ENCODE results near the gene VPS13D. TPM values are rescaled to one million over a fixed set of nuclear protein-coding genes. Genes with fewer than 3 reads are reported as not detected.
"Not testable (repeated sequence)": the region's sequence is repeated elsewhere in the genome, so short reads cannot be mapped to it uniquely, and the experiment has no call there.

VPS13D gene
- total RNA-seq, 1 donor: 52.4 TPM

- peaks cover 11% of the 10 kb centered on the region for H3K4me1 ChIP-seq (ENCODE audit: insufficient read depth, low read length)
- H3K4me3 ChIP-seq (ENCODE audit: low read length): no peak overlapping the region
- no peaks in the 10 kb centered on the region for H3K27me3 ChIP-seq (ENCODE audit: insufficient read depth, low read length)
- no peaks in the 10 kb centered on the region for H3K9me3 ChIP-seq (ENCODE audit: low read depth, low read length)
These were observed 275.9 kb downstream of the VPS13D start for GRCh38 chr1:12505639-12506280.

GRCh38 chr1:12506281-12507280, 276.8 kb downstream of the VPS13D start:
- Histone ChIP-seq H3K9me3 (ENCODE audit: low read depth, low read length) (no peaks in the 10 kb centered on the region), H3K4me1 (ENCODE audit: insufficient read depth, low read length) (peaks cover 19% of the 10 kb centered on the region), H3K27me3 (ENCODE audit: insufficient read depth, low read length) (no peaks in the 10 kb centered on the region), H3K4me3 (ENCODE audit: low read length) (no peak overlapping the region)

GRCh38 chr1:12507631-12508030, 277.8 kb downstream of the VPS13D start:
- H3K27me3 ChIP-seq (ENCODE audit: insufficient read depth, low read length): no peaks in the 10 kb centered on the region
- no peak overlapping the region for H3K4me3 ChIP-seq (ENCODE audit: low read length)
- peaks cover 20% of the 10 kb centered on the region for H3K4me1 ChIP-seq (ENCODE audit: insufficient read depth, low read length)
- H3K9me3 ChIP-seq (ENCODE audit: low read depth, low read length): no peaks in the 10 kb centered on the region

GRCh38 chr1:12508849-12509248, 279.0 kb downstream of the VPS13D start:
- Histone ChIP-seq H3K4me1 (ENCODE audit: insufficient read depth, low read length) (peaks cover 20% of the 10 kb centered on the region), H3K9me3 (ENCODE audit: low read depth, low read length) (no peaks in the 10 kb centered on the region), H3K27me3 (ENCODE audit: insufficient read depth, low read length) (no peaks in the 10 kb centered on the region), H3K4me3 (ENCODE audit: low read length) (no peak overlapping the region)

GRCh38 chr1:12511128-12511484, 281.3 kb downstream of the VPS13D start:
- Histone ChIP-seq H3K4me1 (ENCODE audit: insufficient read depth, low read length) (peaks cover 20% of the 10 kb centered on the region), H3K4me3 (ENCODE audit: low read length) (peak overlapping the region; percentile 13), H3K9me3 (ENCODE audit: low read depth, low read length) (no peaks in the 10 kb centered on the region), H3K27me3 (ENCODE audit: insufficient read depth, low read length) (no peaks in the 10 kb centered on the region)

GRCh38 chr1:12511516-12512468, 282.0 kb downstream of the VPS13D start:
- Histone ChIP-seq H3K4me3 (ENCODE audit: low read length) (no peak overlapping the region), H3K9me3 (ENCODE audit: low read depth, low read length) (no peaks in the 10 kb centered on the region), H3K4me1 (ENCODE audit: insufficient read depth, low read length) (peaks cover 20% of the 10 kb centered on the region), H3K27me3 (ENCODE audit: insufficient read depth, low read length) (no peaks in the 10 kb centered on the region)

DNA sequence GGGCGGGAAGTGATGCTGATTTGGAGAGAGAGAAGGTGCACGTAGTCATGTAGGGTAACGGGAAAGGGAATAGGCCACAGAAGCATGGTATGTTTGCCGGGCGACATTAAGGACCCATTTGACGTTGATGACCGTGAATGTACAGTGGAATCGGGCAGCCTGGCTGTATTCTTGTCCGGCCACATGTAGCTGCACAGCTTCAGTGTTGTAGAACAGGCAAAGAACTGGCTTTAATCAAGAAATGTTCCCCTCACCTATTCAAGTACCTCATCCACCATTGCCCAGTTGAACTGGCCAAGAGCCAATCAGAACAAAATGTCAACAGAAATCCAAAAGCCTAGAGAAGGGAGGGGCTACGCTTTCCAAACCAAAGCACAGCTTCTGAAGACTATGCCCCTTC, 283.4 kb downstream of the VPS13D start:
- Histone ChIP-seq H3K27me3 (ENCODE audit: insufficient read depth, low read length) (no peaks in the 10 kb centered on the region), H3K4me1 (ENCODE audit: insufficient read depth, low read length) (peaks cover 20% of the 10 kb centered on the region), H3K9me3 (ENCODE audit: low read depth, low read length) (no peaks in the 10 kb centered on the region), H3K4me3 (ENCODE audit: low read length) (no peak overlapping the region)

GRCh38 chr1:12514590-12514989, 284.8 kb downstream of the VPS13D start:
- Histone ChIP-seq H3K9me3 (ENCODE audit: low read depth, low read length) (no peaks in the 10 kb centered on the region), H3K27me3 (ENCODE audit: insufficient read depth, low read length) (no peaks in the 10 kb centered on the region), H3K4me1 (ENCODE audit: insufficient read depth, low read length) (peaks cover 20% of the 10 kb centered on the region), H3K4me3 (ENCODE audit: low read length) (no peak overlapping the region)

- Histone ChIP-seq H3K4me1 (ENCODE audit: insufficient read depth, low read length) (peaks cover 14% of the 10 kb centered on the region), H3K4me3 (ENCODE audit: low read length) (no peak overlapping the region), H3K9me3 (ENCODE audit: low read depth, low read length) (no peaks in the 10 kb centered on the region), H3K27me3 (ENCODE audit: insufficient read depth, low read length) (no peaks in the 10 kb centered on the region)
These were observed 285.4 kb downstream of the VPS13D start for GRCh38 chr1:12515234-12515633.

- Histone ChIP-seq H3K27me3 (ENCODE audit: insufficient read depth, low read length) (no peaks in the 10 kb centered on the region), H3K4me3 (ENCODE audit: low read length) (no peak overlapping the region), H3K9me3 (ENCODE audit: low read depth, low read length) (no peaks in the 10 kb centered on the region), H3K4me1 (ENCODE audit: insufficient read depth, low read length) (no peaks in the 10 kb centered on the region)
These were observed 286.9 kb downstream of the VPS13D start for GRCh38 chr1:12516741-12517140.

DNA sequence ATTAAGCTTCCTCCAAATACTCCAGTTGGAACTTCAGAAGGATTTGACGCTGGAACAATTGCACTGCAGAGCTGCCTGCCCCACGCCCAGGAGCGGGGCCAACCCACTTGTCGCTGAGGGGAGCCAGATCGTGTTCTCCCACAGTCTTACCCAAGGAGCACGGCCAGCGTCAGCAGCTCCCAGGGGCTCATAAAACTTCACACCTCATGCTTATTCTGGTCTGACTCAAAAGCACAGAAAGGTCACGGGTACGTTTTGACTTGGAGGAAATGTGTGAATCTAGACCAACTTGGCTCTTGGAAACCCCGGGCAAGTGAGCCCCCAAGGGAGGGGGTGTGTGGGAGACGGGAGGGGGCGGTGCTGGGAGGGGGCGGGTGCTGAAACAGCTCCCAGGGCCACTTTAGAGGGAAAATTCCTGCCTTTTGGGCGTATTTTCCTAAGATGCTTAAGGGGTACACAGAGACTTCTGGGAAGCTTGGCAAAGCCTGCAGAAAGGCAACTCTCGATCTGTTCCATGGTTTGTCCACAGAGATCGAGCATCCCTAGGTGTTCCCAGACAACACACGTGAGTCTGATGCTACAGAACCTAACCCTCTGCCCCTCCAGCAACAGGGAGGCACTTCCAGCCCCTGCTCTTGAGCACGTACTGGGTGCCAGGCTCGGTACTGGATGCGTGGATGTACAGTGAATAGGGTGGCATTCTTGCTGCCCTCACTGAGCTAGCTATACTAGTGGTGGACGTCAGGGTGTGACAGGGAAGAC, 289.3 kb downstream of the VPS13D start:
- Histone ChIP-seq H3K4me3 (ENCODE audit: low read length) (no peak overlapping the region), H3K27me3 (ENCODE audit: insufficient read depth, low read length) (no peaks in the 10 kb centered on the region), H3K4me1 (ENCODE audit: insufficient read depth, low read length) (no peaks in the 10 kb centered on the region), H3K9me3 (ENCODE audit: low read depth, low read length) (no peaks in the 10 kb centered on the region)

DNA sequence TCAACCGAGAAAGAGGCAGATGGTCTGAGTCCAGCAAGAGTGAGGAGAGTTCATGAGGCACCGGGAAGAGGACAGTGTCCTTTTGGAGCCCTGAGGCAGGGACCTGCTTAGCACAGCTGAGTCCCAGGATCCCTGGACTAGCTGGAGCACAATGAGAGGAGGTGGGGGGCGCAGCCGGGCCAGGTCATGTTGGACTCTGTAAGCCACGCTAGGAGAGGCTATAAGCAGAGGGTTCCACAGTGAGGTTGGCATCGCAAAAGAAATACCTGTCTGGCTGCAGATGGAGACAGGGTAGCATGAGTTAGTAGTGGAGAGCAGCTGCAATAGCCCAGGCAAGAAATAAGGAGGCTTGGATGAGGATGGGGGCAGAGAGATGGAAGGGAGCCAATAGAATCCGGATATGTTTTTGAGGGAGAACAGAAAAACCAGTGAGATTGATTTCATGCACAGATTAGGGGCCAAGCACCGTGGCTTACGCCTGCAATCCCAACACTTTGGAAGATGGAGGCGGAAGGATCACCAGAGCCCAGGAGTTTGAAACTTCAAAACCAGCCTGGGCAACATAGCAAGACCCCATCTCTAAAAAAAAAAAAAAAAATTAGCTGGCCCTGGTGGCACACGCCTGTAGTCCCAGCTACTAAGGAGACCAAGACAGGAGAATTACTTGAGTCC, 290.0 kb downstream of the VPS13D start:
- no peak overlapping the region for H3K4me3 ChIP-seq (ENCODE audit: low read length)
- no peaks in the 10 kb centered on the region for H3K27me3 ChIP-seq (ENCODE audit: insufficient read depth, low read length)
- H3K4me1 ChIP-seq (ENCODE audit: insufficient read depth, low read length): no peaks in the 10 kb centered on the region

DNA sequence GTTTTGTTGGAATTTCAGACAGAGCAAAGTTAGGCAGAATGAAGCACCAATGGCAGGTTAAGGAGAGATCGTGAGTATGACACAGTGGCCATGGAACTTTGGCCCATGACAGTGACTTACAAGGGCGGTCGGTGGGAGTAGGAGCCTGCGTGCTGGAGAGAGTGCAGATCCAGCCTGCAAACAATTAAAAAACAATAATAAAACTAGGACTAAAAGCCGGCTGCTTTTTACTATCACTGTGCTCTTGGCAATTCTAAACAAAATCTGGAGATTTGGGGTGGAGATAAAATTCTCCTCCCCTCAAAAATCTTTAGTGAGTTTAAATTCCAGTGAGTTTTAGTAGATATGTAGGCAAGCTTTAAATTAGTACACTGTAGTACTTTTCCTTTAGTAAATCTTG, 291.3 kb downstream of the VPS13D start:
- Histone ChIP-seq H3K4me3 (ENCODE audit: low read length) (no peak overlapping the region), H3K9me3 (ENCODE audit: low read depth, low read length) (no peaks in the 10 kb centered on the region), H3K4me1 (ENCODE audit: insufficient read depth, low read length) (no peaks in the 10 kb centered on the region), H3K27me3 (ENCODE audit: insufficient read depth, low read length) (no peaks in the 10 kb centered on the region)

More for the DNA sequence above, 290.0 kb downstream of the VPS13D start:
- no peaks in the 10 kb centered on the region for H3K9me3 ChIP-seq (ENCODE audit: low read depth, low read length)

GRCh38 chr1:12522780-12523179, 292.9 kb downstream of the VPS13D start:
- not testable (repeated sequence) for H3K4me1 ChIP-seq (ENCODE audit: insufficient read depth, low read length); H3K4me3 ChIP-seq (ENCODE audit: low read length); H3K27me3 ChIP-seq (ENCODE audit: insufficient read depth, low read length); H3K9me3 ChIP-seq (ENCODE audit: low read depth, low read length)

Measured in mononuclear cell (primary cell).